Thoracic aorta (tissue), 2 donors: ENCODE results near the gene YJU2. TPM values are rescaled to one million over a fixed set of nuclear protein-coding genes. Genes with fewer than 3 reads are reported as not detected.

ENCODE experiments used
- ATAC-seq: fragments of 150-250 bp; one replicate; pipeline ENCODE4 v1.8.0; 2017; ENCODE audit warnings: low read depth; ENCODE audit not compliant: insufficient number of reproducible peaks, low FRiP score
- DNase-seq: peaks from one replicate; pipeline ENCODE4 v3.0.0-alpha.2; 2020; ENCODE audit warnings: low spot score
- H3K27ac ChIP-seq, 2 donors: fragments of 200-600 bp; sonication (generic); 1 replicate in 1 of 2; 2 replicates in 1 of 2; pipeline ENCODE4 v1.5.1; 2016; ENCODE audit warnings: mild to moderate bottlenecking in 2 of 2, moderate library complexity in 2 of 2
- H3K27me3 ChIP-seq: fragments of 200-600 bp; sonication (generic); replicated peaks from 2 replicates; pipeline ENCODE4 v1.6.0; 2016; ENCODE audit warnings: mild to moderate bottlenecking; ENCODE audit not compliant: insufficient read depth
- H3K36me3 ChIP-seq: fragments of 200-600 bp; sonication (generic); one replicate; pipeline ENCODE4 v1.5.1; 2016
- H3K4me1 ChIP-seq, 2 donors: fragments of 200-600 bp; sonication (generic); 1 replicate in 1 of 2; 2 replicates in 1 of 2; pipeline versions ENCODE4 v1.5.1 to v1.6.0; 2016; ENCODE audit warnings: low read depth in 2 of 2, mild to moderate bottlenecking in 1 of 2; ENCODE audit not compliant: control insufficient read depth in 1 of 2
- H3K4me3 ChIP-seq: fragments of 200-600 bp; sonication (generic); 2 replicates; pipeline ENCODE4 v1.5.1; 2016; ENCODE audit warnings: mild to moderate bottlenecking
- H3K9me3 ChIP-seq: fragments of 200-600 bp; sonication (generic); 2 replicates; pipeline ENCODE4 v1.5.1; 2016
- total RNA-seq, 2 donors: library from RNA; depleted of rRNA; stranded (reverse); fragments of >200 nt; gene quantifications; one replicate each; pipeline versions ENCODE4 v1.1.0 to v1.2.3, GENCODE V29; 2016
- TF ChIP-seq, protein P1 (sequence below): fragments of 200-600 bp; sonication (generic); IDR thresholded peaks from one replicate; pipeline ENCODE4 v1.5.1; 2019; ENCODE audit warnings: antibody characterized with exemption

The YJU2 gene
- total RNA-seq, 2 donors from 2014 or later: 17.5 to 25.5 TPM

- TF ChIP-seq, protein P1, sequence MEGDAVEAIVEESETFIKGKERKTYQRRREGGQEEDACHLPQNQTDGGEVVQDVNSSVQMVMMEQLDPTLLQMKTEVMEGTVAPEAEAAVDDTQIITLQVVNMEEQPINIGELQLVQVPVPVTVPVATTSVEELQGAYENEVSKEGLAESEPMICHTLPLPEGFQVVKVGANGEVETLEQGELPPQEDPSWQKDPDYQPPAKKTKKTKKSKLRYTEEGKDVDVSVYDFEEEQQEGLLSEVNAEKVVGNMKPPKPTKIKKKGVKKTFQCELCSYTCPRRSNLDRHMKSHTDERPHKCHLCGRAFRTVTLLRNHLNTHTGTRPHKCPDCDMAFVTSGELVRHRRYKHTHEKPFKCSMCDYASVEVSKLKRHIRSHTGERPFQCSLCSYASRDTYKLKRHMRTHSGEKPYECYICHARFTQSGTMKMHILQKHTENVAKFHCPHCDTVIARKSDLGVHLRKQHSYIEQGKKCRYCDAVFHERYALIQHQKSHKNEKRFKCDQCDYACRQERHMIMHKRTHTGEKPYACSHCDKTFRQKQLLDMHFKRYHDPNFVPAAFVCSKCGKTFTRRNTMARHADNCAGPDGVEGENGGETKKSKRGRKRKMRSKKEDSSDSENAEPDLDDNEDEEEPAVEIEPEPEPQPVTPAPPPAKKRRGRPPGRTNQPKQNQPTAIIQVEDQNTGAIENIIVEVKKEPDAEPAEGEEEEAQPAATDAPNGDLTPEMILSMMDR: no peak
- Histone ChIP-seq H3K9me3 (no peaks in the 10 kb centered on the region), H3K27ac (no peak overlapping the region), H3K4me3 (no peak overlapping the region), H3K27me3 (no peaks in the 10 kb centered on the region), H3K36me3 (peaks cover 69% of the 10 kb centered on the region), H3K4me1 (no peaks in the 10 kb centered on the region)
- DNase-seq (no peak), ATAC-seq (no peak)
Measured at GRCh38 chr19:4256563-4256962, 9.7 kb downstream of the YJU2 start.

GRCh38 chr19:4257025-4257424 is 10.1 kb downstream of the YJU2 start:
- Histone ChIP-seq H3K36me3 (peaks cover 73% of the 10 kb centered on the region), H3K27ac (no peak overlapping the region), H3K27me3 (no peaks in the 10 kb centered on the region), H3K4me1 (no peaks in the 10 kb centered on the region), H3K9me3 (no peaks in the 10 kb centered on the region), H3K4me3 (no peak overlapping the region)
- TF ChIP-seq, protein P1: no peak
- ATAC-seq (no peak), DNase-seq (no peak)

DNA sequence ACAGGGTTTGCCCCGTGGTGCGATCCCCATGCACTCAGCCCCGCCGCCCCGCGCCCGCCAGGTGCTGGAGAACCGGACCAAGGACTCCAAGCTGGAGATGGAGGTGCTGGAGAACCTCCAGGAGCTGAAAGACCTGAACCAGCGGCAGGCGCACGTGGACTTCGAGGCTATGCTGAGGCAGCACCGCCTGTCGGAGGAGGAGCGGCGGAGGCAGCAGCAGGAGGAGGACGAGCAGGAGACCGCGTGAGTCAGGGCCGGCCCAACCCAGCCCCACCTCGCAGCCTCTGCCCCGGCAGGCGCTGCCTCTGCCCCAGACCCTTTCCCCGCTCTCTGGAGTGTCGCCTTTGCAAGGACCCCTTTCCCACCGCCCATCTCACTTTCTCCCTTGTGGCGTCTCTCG is 11.3 kb downstream of the YJU2 start:
- TF ChIP-seq, protein P1: no peak
- no peaks in the 10 kb centered on the region for H3K27me3 ChIP-seq
- DNase-seq (no peak), ATAC-seq (no peak)
- no peaks in the 10 kb centered on the region for H3K9me3 ChIP-seq
- H3K27ac ChIP-seq: no peak overlapping the region
- no peak overlapping the region for H3K4me3 ChIP-seq
- H3K4me1 ChIP-seq: no peaks in the 10 kb centered on the region
- peaks cover 82% of the 10 kb centered on the region for H3K36me3 ChIP-seq

DNA sequence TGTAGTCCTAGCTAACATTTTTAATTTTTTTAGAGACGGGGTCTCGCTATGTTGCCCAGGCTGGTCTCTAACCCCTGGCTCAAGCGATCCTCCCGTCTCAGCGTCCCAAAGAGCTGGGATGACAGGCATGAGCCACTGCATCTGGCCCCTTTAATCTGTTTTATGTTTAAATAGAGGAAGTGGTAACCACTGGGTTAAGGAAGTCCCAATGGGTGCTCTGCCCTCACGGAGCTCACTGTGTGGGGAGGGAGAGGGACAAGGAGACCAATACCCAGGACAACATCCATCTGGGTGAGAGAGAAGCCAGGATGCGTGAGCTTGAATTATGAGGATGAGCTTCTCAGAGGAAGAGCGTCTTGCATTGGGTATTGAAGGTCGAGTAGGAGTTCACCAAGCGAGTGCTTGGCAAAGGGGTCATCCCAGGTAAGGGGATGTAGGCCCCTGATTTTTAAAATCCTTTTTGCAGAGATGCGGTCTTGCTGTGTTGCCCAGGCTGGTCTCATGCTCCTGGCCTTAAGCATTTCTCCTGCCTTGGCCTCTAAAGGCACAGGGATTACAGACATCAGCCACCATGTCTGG is 13.8 kb downstream of the YJU2 start:
- DNase-seq (no peak), ATAC-seq (no peak)
- peaks cover 73% of the 10 kb centered on the region for H3K36me3 ChIP-seq
- H3K27ac ChIP-seq: no peak overlapping the region
- TF ChIP-seq, protein P1: no peak
- H3K4me1 ChIP-seq: no peaks in the 10 kb centered on the region
- no peak overlapping the region for H3K4me3 ChIP-seq
- H3K9me3 ChIP-seq: no peaks in the 10 kb centered on the region
- H3K27me3 ChIP-seq: no peaks in the 10 kb centered on the region

GRCh38 chr19:4264812-4265211 is 17.9 kb downstream of the YJU2 start:
- Histone ChIP-seq H3K27ac (no peak overlapping the region), H3K4me3 (no peak overlapping the region), H3K4me1 (no peaks in the 10 kb centered on the region), H3K27me3 (no peaks in the 10 kb centered on the region), H3K9me3 (no peaks in the 10 kb centered on the region), H3K36me3 (peaks cover 67% of the 10 kb centered on the region)
- ATAC-seq (no peak), DNase-seq (no peak)
- TF ChIP-seq, protein P1: no peak
